NCI-H526 treated with DMSO at 0.1 percent for 48 hours (cell line): ENCODE data around the gene TEPSIN.

Experiments
- DNase-seq: peaks from one replicate; lab custom pipeline; 2025; lab: John Stamatoyannopoulos, UW

The TEPSIN gene

GRCh38 chr17:81270279-81270678 lies 31.4 kb upstream of the TEPSIN start:
- DNase-seq: no peak

GRCh38 chr17:81267390-81268067 lies 28.7 kb upstream of the TEPSIN start:
- DNase-seq: no peak

GRCh38 chr17:81265576-81265975 lies 26.7 kb upstream of the TEPSIN start:
- DNase-seq: no peak

- DNase-seq: no peak
Measured at GRCh38 chr17:81264640-81265039, 25.8 kb upstream of the TEPSIN start.

GRCh38 chr17:81263371-81264181 lies 24.7 kb upstream of the TEPSIN start:
- no peak for DNase-seq

- no peak for DNase-seq
Measured at GRCh38 chr17:81261582-81262336, 22.9 kb upstream of the TEPSIN start.

GRCh38 chr17:81261096-81261495 lies 22.2 kb upstream of the TEPSIN start:
- DNase-seq: no peak

- DNase-seq: no peak
Measured at GRCh38 chr17:81260641-81261040, 21.8 kb upstream of the TEPSIN start.

- DNase-seq: no peak
Measured at GRCh38 chr17:81260171-81260570, 21.3 kb upstream of the TEPSIN start.

- no peak for DNase-seq
Measured at GRCh38 chr17:81259058-81259605, 20.3 kb upstream of the TEPSIN start.

- DNase-seq: no peak
Measured at GRCh38 chr17:81258292-81258691, 19.4 kb upstream of the TEPSIN start.

GRCh38 chr17:81257533-81257932 lies 18.7 kb upstream of the TEPSIN start:
- no peak for DNase-seq

GRCh38 chr17:81256616-81257015 lies 17.8 kb upstream of the TEPSIN start:
- no peak for DNase-seq

- DNase-seq: peak; percentile 62
Measured at GRCh38 chr17:81254955-81255717, 16.3 kb upstream of the TEPSIN start.

GRCh38 chr17:81253358-81254131 lies 14.7 kb upstream of the TEPSIN start:
- DNase-seq: peak; percentile 23

GRCh38 chr17:81252987-81253329 lies 14.1 kb upstream of the TEPSIN start:
- no peak for DNase-seq

GRCh38 chr17:81252326-81252986 lies 13.6 kb upstream of the TEPSIN start:
- no peak for DNase-seq

- peak; percentile 62 for DNase-seq
Measured at GRCh38 chr17:81251709-81252301, 12.9 kb upstream of the TEPSIN start.

- peak; percentile 39 for DNase-seq
Measured at GRCh38 chr17:81251094-81251708, 12.3 kb upstream of the TEPSIN start.
